Activated T-cell treated with anti-CD3 and anti-CD28 coated beads for 1 hour (primary cell): ENCODE measurements around the gene DOHH.
A peak's percentile ranks its signal among the peaks of the same experiment; 100 is the strongest.

ENCODE experiments used
- DNase-seq: peaks from one replicate; pipeline ENCODE4 v3.0.0-alpha.2; 2020; ENCODE audit warnings: low read depth

DOHH gene, protein sequence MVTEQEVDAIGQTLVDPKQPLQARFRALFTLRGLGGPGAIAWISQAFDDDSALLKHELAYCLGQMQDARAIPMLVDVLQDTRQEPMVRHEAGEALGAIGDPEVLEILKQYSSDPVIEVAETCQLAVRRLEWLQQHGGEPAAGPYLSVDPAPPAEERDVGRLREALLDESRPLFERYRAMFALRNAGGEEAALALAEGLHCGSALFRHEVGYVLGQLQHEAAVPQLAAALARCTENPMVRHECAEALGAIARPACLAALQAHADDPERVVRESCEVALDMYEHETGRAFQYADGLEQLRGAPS

DNA sequence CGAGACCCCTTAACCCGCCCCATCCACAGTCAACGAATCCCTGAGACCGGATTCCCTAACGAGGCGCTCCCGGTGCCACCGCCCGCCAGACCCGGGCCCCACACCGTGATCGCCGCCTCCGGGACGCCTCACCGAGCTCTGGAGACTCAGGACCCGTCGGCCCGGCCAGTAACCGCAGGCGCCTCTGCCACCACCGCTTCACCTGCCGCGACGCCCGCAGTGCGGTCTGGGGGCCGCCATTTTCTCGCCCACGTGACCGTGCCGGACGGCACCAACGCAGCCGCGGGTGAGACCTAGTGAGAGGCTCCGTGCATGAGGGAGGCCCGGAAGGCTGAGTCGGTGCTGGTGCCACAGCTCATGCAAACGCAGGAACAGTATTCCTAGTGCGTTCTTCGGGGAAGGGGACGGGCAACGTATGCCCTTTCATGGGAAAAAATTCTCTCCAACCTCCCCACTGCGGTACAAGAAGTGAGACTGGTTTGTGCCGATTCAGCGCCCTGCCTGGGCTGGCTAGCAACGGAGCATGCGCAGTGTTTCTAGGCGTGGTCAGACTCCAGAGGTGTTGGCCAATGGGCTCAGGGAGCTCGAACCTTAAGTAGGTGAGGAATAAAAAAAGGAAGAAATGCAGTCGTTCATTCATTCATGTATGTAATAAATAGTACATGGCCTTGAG, at the start of gene DOHH:
DOHH (minus strand) TSS at position 246 of the 673 bp plus-strand sequence. CDS start 3,860 bp downstream, outside the sequence.
- peak; percentile 90 for DNase-seq

DNA sequence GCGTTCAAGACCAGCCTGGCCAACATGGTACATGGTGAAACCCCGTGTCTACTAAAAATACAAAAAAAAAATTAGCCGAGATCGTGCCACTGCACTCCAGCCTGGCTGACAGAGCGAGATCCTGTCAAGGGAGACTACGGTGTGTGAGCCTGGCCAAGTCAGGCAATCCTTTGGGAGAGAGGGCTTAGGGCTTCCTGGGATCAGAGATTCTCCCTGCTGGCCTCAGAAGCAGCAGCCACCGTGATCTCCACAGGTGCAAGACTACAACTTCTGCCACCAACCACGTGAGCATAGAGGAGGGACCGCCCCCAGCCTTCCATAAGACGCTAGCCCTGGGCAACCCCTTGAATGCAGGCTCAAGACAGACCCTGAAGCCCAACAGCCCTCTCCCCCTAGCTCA, 49.3 kb upstream of the DOHH start:
- no peak for DNase-seq

DNA sequence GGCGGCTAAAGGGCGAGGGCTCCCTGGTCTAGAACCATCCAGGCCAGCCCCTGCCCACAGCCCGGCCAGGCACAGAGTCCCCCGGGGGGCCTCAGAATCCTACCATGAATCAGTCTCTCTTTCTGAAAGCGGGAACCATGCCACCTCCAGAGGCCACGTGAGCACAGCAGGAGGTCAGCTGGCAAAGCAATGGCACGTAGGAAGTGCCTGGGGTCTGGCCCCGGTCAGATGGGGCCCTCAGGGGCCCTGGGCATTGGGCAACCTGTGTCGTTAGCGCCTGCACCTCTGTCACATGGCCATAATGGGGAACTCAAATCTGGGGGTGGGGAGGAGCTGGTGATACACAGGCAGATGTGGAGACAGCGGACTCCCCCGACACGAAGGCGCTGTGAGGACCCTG, 48.1 kb upstream of the DOHH start:
- DNase-seq, result no peak

DNA sequence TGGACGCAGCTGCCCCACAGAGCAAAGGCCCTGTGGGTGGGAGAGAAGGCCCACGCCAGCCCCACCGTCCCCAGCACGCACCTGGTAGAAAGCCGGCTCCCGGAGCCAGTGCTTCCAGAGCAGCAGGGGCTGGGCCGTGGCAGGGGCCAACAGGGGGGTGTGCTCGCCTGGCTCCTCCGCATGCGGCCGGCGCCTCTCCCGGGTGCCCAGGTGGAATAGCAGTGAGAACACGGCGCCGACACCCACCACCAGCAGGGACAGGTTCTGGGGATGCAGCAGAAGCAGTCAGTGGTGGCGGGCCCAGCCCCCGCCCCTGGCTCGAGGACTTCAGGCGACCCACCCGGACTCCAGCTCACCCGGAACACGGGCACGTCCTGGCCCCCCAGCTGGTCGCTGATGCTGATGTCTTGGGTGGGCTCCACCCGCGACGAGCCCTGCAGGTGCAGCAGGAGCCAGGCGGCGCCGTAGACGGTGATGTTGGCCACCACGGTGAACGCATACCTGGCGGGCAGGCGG, 47.4 kb upstream of the DOHH start:
- DNase-seq, result no peak

DNA sequence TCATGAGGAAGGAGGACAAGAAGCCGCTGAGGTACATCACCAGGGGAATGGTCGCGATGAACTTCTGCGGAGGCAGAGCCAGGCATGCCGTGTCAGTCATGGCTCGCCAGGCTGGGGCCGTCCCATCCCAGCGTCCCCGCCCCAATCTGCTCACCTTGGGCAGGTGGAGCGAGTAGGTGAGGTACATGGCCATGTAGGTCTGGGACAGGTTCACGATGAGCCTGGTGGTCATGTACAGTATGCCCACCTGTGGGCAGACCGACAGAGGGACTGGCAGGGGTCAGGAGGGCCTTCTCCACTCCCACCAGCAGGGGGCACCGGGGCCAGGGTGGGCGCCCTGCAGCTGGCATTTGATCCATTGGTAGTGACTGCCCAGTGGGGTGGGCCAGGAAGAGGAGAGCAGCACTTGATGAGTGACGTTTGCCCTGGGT, 46.8 kb upstream of the DOHH start:
- no peak for DNase-seq

DNA sequence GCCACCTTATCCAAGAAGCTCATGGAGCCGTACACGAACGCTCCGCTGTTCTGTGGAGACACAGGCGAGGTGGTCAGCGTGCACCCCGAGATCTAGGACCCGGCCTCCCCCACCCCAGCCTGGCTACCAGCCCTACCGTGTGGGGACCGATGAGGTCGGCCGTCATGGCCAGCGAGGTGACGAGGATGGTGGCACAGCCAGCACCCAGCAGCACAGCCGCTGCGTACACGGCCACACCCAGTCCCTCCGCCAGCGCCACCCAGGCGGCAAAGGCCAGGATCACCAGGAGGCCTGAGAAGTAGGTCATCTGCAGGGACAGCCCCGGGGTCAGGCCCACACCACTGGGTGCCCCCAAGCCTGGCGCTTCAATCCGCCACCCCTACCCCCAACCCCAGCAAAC, 45.6 kb upstream of the DOHH start:
- no peak for DNase-seq

DNA sequence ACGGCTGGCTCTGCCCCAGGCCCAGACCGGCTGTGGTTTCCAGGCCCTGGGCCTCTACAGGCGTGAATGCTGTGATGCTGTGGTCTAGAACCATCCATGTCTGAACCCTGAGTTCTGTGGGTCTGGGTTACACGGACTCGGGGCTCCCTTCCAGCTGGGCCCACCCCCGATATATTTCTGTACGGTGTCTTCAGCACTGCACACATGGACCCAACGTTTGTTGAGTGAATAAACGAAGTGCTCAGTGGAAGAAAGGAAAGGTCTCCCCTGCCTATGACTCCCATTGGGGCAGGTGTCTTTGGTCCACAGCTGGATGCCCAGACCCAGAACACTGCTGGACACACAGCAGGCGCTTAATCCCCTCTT, 45.2 kb upstream of the DOHH start:
- no peak for DNase-seq

DNA sequence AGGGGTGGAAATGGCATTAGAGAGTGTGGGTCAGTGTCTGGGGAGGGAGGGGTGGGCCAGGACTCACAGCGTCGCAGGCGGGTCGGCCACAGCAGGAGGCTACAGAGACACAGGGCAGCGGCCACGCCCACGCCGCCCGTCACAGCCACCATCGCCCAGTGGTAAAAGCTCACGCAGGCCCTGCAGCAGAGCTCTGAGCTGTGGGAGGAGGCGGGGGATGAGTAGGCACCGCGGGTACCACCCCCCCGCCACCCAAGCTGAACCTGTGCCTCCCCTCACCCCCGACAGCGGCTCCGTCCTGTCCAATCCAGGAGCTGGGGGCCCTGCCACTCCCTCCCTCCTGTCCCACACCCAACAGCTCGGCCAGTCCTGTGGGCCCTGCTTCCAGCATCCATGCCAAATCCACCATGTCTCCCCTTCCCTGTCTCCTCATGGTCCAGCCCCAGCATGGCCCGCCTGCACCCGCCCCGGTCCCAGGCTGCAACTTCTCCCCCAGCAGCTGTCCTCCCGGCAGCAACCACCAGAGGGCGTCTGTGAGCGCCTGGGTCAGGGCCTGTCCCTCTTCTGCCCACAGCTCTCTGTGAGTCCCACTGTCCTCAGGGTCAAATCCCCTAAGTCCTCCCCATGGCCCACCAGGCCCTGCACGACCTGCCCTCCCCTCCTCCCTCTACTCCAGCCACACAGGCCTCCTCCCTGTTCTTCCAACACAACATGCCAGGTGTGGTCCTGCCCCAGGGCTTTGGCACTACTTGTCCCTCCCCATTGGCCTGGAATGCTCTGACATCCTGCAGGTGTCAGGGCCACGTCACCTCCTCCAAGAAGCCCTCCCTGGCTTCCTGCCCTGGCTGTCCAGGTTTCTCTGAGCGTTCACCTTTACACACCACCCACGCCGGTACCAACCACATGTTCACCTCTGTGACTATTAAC, 44.5 kb upstream of the DOHH start:
- DNase-seq, result peak; percentile 78

DNA sequence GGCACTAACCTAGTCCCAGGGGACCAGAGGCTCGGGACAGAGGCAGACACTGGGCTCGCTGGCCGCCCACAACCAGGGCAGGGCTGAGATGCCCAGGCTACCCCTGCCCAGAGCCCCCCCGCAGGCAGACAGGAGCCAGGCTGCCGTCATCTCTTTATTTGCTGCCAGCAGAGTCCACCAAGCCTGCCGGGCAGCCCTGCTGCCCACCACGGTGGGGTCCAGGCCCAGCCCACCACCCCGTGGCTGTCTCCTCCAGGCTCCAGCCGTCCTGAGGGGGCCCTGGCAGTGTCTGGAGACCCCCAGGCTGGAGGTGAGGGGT, 43.5 kb upstream of the DOHH start:
- DNase-seq, result no peak

DNA sequence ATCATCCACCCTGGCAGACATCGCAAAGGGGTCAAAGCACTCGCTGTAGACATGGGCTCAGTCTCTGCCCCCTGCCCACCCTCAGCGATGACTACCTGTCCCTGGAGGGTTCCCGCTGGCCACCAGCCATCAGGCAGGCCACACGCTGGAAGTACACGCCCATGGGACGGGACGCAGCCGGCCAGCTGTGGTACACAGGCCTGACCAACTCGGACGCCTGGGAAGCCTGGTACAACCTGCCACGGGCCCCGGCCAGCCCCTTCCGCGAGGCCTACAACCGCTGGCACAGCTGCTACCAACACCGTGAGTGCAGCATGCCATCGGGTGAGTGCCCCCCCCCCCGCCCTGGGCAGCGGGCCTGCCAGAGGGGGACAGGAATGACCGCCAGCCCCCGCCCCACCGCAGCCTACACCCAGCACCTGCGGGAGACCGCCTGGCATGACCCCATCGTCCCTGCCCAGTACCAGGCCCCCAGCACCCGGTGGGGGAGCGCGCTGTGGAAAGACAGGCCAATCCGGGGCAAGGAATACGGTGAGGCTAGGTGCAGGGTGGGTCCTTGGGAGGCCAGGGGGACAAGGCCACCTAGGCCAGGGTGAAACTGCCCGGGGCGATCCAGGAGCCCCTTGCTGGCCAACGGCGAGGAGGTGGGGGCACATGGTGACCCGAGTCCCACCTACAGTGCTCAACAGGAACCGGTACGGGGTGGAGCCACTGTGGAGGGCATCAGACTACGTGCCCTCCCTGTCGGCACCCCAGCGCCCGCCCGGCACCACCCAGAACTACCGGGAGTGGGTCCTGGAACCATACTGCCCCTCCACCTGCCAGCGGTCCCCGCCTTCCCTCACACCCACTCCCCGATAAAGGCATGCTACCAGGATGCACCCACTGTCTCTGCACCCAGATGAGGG, 42.9 kb upstream of the DOHH start:
- DNase-seq, result no peak

DNA sequence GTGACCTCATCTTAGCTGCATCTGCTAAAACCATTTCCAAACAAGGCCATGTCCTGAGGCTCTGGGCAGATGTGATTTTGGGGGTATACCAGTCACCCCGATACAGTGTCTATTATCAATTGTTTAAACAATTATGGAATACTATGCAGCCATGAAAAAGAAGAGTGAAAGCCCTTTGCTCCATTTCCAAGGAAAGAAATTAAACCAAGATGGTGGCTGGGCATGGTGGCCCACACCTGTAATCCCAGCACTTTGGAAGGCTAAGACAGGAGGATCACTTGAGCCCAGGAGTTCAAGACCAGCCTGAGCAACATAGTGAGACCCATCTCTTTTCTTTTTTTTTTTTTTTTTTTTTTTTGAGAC, 39.3 kb upstream of the DOHH start:
- no peak for DNase-seq

DNA sequence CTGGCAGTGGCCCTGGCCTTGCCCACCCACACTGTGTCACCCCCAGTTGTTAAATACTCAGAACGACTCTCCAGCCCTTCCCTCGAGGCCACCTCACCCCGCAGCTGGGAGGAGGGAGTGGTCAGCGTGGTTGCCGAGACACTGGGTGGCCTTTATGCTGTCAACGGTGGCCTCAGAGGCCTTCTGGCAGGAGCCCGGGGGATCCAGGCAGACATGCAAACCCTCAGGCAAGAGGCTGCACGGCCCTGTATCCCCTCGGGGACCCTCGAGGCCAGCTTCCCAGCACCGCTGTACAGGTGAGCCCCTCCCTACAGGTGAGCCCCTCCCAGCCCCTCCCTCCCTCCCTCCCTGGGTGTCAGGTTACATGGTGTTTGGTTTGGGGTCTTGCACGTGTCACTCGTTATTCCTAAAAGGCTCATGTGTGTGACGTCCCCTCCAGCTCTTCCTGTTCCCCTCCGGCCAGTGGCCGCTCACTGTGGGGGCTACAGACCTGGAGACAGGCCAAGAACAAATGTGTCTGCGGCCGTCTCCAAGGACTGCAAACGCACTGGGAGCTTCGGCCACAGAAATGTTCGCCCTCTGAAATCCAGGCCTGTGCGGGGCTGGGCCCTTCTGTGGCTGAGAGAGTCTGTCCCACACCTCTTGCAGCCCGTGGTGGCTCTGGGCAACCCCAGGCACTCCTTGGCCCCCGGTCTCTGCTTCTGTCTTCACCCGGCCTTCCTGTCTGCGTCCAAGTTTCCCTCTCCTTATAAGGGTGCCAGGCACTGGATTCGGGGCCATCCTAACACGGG, 38.7 kb upstream of the DOHH start, which contains the start of gene TEKTIP1:
TEKTIP1 (plus strand) TSS at position 210 of the 791 bp plus-strand sequence; CDS start at position 214, 4 bp downstream.
- DNase-seq, result no peak

DNA sequence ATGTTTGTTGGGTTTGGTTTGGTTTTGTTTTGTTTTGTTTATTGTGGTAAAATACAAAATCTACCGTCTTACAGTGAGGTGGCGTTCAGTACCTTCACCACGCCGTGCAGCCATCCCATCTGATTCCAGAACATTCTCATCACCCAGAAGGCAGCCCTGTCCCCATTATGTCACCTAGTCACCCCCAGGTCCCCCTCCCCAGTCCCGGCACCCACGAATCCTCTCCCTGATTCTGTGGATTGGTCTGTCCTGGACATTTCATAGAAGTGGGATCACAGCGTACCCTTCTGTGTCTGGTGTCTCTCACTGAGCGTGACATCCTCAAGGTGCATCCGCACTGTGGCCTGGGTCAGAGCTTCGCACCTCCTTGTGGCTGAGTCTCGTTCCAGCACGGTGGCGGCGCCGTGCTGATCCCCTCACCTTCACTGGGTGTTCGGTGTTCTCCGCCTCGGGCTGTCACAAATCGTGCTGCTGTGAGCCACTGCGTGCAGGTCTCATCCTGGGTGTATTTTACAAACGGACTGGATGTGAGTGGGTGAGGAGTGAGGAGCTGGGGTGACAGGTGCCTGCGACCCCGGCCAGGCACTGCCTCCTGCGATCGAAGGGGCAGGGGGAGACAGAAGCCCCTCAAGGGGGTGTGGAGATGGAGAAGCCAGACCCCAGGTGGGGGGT, 37.9 kb upstream of the DOHH start:
- DNase-seq, result no peak

DNA sequence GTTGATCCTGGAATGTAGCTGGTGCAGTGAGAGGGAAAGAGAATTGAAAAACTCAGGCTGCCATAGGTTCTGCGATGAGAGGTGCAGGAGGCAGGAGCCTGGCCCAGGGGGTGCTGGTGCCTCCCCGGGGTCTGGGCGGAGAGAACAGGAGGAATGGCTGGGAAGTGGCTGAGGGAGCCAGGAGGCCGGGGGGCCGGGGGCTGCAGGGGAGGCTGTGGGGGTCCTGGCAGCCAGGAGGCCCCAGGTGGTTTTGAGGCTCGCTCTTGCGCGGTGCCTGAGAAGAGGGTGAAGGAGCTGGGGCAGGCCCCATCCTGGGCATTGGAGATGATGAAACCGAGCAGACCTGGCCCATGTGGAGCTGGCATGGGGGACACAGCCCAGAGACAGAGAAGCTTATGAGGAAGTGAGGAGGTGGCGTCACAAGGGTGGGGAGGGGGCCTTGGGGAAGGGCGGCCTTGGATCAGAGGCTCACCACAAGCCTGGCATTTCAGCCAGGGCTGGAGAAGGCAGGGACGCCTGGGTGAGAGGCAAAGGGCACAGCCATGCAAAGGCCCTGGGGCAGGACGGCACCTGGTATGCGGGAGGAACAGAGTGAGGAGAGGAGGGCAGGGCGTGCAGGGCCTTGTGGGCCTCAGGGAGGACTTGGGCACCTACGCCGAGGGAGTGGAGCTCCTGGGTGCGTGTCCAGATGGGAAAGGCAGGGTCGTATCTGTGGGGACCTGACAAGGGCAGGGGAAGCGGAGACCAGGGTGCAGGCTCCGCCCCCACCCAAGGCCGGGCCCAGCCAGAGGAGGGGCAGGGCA, 37.2 kb upstream of the DOHH start:
- DNase-seq, result no peak

DNA sequence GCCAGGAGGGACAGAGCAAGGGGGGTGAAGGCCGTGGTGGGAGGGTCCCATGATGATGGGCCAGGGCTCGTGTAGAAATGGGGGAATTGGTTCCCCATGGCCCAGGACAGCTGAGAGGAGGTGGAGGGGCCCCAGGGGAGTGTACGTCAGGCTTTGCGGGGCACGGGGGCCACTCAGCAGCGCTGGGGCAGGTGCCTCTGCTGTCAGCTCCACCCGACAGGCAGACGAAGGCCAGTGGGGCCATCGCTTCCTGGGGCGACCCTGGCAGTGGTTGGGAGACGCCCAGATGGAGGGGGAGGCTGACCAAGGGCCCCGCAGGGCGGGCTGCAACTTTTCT, 36.6 kb upstream of the DOHH start:
- DNase-seq, result no peak

DNA sequence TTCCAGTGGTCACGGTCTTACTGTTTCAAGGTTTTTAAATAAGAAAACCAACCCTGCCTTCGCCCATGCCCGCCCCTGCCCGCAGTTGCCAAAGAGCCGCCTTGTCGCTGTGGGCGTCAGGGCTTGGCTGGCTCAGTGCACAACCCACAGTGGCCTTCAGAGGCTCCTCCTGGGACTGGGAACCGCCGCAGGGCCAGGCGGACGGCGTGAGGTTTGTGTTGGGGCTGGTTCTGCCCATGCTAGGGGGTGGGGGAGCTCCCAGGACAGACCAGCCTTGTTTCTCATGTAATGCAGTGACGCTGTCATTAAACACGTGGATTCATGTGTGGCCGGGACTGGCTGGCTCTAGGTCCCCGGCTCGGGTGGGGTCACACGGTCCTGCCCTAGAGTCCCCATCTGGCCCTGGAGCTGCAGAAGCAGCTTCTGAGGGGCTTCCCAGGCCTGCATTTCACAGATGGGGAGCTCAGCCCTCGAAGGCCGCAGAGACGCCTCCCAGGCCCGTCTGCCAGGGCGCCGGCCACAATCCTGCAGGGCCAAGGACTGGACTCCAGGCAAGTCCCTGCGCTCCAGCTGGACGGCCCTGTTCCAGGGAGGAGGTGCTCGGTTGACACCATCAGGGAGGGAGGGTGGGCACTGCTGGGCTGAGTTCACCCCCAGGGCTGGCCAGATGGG, 36.1 kb upstream of the DOHH start:
- no peak for DNase-seq

DNA sequence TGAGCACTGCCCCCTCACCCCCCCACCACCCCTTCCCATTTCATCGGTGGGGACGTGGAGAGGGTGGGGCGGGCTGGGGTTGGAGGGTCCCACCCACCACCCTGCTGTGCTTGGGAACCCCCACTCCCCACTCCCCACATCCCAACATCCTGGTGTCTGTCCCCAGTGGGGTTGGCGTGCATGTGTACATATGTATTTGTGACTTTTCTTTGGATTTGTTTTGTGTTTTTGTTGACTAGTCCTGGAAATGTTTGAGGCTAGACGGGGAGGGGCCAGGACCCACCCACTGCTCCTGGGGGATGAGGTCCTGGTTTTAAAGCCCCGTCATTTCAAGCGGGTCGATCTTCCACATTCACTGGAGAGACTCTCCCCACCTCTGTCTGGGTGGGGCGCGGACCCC, 35.5 kb upstream of the DOHH start:
- no peak for DNase-seq

DNA sequence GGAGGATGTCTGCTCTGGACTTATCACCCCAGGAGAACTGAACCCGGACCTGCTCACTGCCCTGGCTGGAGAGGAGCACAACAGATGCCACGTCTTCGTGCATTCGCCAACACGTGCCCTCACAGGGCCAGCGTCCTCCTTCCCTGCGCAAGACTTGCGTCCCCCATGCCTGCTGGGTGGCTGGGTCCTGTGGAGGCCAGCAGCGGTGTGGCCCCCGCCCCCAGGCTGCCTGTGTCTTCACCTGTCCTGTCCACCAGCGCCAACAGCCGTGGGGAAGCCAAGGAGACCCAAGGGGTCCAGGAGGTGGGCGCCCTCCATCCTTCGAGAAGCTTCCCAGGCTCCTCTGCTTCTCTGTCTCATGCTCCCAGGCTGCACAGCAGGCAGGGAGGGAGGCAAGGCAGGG, 35.1 kb upstream of the DOHH start:
- no peak for DNase-seq

DNA sequence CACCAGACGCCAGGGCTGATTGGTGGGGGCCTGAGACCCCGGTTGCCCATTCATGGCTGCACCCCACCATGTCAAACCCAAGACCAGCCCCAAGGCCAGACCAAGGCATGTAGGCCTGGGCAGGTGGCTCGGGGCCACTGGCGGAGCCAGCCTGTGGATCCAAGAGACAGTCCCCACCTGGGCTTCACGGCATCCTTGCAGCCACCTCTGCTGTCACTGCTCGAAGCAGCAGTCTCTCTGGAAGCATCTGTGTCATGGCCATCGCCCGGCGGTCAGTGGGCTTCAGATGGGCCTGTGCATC, 34.7 kb upstream of the DOHH start:
- DNase-seq, result no peak
